NCI-H526 treated with DMSO at 0.1 percent for 48 hours (cell line): ENCODE measurements around the gene MAST4.

Experiments
- DNase-seq: peaks from one replicate; lab custom pipeline; 2025; lab: John Stamatoyannopoulos, UW

MAST4 gene

DNA sequence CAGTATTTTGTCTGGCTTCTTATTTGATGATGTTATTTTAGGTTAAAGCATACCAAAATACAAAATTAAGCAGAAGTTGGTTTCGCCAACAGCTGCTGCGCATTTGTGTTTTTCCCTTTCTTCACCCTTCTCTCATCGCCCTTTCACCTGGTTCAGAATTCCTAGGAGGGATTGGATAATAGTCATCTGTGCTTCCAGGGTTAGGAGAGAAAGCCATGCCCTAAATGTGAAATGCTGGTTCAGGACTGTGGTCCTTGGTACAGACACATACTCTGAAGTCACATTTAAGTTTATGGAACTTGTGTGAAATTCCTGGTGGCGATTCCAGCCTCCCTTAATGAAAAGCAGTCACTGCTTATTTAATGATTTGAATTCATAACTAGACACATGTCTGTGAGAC, 7.7 kb downstream of the MAST4 start:
- DNase-seq = no peak

- DNase-seq = no peak
Measured at GRCh38 chr5:66606713-66607112, 10.5 kb downstream of the MAST4 start.

- DNase-seq = no peak
Measured at GRCh38 chr5:66608501-66608900, 12.3 kb downstream of the MAST4 start.

DNA sequence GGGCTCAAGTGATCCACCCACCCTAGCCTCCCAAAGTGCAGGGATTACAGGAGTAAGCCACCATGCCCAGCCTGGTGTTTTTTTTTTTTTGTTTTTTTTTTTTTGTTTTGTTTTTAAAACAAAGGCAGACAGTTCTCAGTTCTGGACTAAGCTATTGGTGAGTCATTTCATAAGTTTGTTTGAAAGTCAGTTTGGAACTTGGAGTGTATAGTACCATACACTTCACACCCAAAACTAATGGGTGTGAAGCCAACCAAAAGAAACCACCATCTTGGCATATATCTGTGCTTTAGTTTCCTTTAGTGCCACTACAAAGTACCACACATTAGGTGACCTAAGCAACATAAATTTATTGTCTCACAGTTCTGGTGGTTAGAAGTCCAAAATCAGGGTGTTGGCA, 13.4 kb downstream of the MAST4 start:
- DNase-seq = no peak

- DNase-seq = no peak
Measured at GRCh38 chr5:66612226-66612625, 16.0 kb downstream of the MAST4 start.

DNA sequence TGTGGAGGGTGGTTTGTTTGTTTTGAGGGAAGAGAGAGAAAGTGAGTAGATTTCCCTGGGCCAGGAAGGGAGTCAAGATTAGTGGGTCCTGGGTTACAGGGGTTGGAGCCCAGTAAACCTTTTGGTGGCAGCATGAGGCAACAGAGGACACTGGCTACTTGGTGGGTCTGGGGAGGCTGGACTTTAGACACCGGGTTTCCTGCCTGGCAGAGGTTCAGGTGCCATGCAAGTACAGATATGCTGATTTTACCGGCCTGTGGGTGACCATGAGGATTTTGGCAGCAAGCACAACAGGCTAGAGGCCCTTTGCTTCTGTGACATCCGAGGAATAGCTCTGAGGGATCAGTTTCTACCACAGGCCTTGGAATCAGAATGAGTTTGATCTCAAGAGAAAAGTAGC, 18.9 kb downstream of the MAST4 start:
- DNase-seq = no peak

DNA sequence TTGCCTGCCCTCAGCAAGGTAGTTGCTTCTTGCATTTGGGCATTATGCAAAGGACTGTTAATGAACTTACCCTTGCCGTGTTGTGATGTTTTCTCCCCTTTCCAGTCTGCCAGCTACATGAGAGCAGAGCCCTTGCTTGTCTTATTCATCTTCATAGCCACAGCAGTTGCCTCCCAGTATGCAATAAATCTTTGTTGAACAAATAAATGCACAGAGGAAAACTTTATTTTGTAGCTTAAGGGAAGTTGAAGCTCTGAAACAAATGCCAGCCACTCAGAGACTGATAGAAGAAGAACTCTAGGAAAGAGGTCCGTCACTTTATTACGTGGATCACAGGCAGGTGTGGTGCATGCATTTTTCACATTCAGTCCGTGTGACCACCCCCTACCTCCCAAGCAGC, 19.7 kb downstream of the MAST4 start:
- no peak for DNase-seq

GRCh38 chr5:66616520-66617225, 20.5 kb downstream of the MAST4 start:
- DNase-seq = no peak

GRCh38 chr5:66617226-66617861, 21.2 kb downstream of the MAST4 start:
- no peak for DNase-seq

GRCh38 chr5:66617991-66618768, 22.0 kb downstream of the MAST4 start:
- no peak for DNase-seq

GRCh38 chr5:66620711-66621110, 24.5 kb downstream of the MAST4 start:
- DNase-seq = no peak

- DNase-seq = no peak
Measured at GRCh38 chr5:66621146-66621545, 25.0 kb downstream of the MAST4 start.

GRCh38 chr5:66621736-66622135, 25.5 kb downstream of the MAST4 start:
- DNase-seq = no peak

- DNase-seq = no peak
Measured at GRCh38 chr5:66628561-66628960, 32.4 kb downstream of the MAST4 start.

DNA sequence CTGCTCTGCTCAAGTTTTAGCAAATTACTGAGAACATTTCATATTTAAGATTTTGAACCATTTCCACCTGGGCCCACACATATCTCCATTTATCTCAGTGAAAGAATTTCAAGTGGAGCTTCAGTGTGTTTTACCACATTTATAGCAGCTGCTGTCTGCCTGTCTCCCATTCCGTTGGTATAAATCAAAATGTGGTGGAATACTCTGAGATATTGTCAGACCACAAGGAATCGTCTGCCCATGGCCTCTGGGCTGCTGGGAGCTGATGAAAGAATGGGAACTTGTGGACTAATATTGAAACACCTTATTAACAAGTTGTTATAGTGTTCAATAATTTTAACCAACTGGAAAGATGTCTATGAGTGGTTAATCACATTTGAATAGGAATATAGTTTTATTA, 33.3 kb downstream of the MAST4 start:
- no peak for DNase-seq

DNA sequence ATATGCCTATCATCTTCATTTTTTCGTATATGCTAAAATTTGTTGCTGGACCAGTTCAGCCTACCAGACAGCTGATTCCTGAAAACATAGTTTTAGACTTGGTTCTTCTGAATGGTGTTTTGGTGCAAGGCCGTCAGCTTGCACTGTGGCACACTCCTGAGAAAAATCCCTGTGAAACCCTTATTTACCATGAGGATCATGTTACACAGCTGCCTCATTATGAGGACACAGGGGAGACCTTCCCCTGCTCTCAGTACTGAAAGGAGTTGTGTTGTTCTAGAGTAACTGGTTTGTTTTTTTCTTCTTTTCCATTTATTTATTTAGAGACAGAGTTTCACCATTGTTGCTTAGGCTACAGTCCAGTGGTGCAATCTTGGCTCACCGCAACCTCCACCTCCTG, 37.6 kb downstream of the MAST4 start:
- DNase-seq = peak; percentile 22

DNA sequence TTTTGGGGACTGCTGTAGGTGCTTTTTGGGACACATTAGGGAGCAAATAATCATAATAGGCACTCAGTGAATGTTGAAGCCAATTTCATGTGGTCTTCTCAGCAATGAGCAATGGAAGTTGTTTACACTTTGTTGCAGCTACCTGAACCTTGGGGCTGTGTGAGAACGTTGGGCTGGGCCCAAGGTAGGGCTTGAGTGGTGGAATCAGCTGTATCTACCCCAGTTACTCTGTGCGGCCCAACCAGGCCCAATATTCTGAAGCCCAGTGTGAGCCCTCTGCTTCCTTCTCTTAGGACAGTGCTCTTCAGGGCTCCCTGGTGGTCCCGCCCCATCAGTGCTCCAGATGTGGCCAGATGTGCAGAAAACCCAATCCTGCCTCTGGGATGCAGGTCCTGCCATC, 38.4 kb downstream of the MAST4 start:
- DNase-seq = no peak

DNA sequence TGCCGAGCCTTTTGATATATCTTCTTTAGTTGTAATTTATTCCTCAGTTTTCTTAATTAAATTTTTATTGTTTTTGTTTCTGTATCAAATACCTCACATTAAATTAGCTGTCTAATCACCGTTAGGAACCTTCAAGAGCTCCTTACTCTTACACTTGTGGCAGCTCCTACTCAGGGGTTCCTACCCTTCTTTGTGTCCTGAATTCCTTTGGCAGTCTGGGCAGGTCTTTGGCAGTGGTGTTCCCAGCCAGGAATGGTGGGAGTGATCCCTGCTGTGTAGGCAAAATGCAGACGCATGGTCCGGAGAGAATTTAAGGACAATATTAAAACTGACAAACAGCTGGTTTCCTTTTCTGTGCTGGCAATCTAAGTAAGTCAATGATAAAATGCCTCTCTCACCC, 41.8 kb downstream of the MAST4 start:
- DNase-seq = no peak

- no peak for DNase-seq
Measured at GRCh38 chr5:66639037-66639436, 42.8 kb downstream of the MAST4 start.

DNA sequence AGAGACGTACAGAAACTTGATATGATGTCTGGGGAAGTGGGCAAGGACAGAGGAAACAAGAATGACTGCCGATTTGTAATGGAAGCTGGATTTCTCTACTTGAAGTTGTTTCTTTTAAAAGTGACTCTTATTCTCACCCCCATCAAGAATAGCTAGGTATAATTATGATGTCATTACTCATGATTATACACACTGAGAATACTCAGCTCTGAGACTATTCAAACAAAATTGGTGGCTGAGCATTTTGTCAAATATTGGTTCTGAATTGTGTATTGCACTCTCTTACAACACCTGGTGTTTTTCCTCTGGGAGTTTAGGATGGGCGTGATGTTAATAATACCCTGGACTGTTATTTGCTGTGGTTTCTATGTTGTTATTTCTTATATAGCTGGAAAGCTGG, 46.3 kb downstream of the MAST4 start:
- DNase-seq = no peak

DNA sequence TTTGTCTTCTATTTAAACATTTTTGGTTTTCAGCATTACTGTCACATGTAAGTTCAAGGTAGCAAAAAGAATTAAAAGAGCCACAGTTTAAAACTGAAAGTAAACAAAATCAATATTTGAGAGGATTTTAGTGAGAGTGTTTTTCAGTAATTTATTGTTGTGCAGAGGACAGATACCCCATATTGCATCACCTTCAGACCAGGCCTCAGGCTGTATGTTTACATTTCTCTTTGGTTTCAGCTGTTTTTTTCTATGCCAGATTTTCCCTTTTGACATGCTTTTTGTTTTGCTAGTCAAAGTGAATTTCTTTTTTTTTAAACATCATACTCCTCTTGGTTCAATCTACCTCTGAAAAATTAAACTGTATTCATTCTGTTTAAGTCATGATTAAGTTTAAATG, 47.2 kb downstream of the MAST4 start:
- no peak for DNase-seq

DNA sequence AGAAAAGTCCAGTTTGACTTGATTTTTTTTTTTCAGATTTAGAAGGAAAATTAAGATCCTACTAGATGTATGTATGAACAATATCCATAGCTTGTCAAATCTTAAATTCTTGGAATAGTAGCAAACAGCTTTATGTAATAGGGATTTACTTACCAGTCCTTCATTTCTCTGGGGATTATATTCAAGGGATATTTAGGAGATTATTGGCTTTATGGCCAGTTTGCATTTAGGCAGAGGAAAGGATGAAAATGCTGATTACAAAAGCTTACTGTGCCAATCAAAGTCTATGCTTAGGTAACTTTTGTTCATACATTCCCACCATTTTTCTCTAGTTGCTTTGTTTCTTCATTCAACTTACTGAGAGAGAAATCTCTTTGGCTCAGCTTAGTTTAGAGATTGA, 47.9 kb downstream of the MAST4 start:
- DNase-seq = no peak

- DNase-seq = no peak
Measured at GRCh38 chr5:66645039-66645438, 48.8 kb downstream of the MAST4 start.
